Mucosa of descending colon (tissue), 3 donors: ENCODE measurements around the gene ADAMTS2. TPM values are rescaled to one million over a fixed set of nuclear protein-coding genes. Genes with fewer than 3 reads are reported as not detected.

Experiments used
- ATAC-seq: fragments of 200-7000 bp; cut with Tn5 transposase; one replicate; pipeline ENCODE4 v1.9.1; 2020; ENCODE audit warnings: mild to moderate bottlenecking, moderate library complexity
- DNase-seq, 3 donors: peaks; one replicate each; pipeline ENCODE4 v3.0.0-alpha.2; 2020
- H3K36me3 ChIP-seq: fragments of 200-600 bp; one replicate; pipeline ENCODE4 v1.8.0; 2021; ENCODE audit warnings: low read depth, mild to moderate bottlenecking
- H3K4me1 ChIP-seq: fragments of 200-600 bp; one replicate; pipeline ENCODE4 v1.8.0; 2021; ENCODE audit warnings: low read depth, mild to moderate bottlenecking
- H3K4me3 ChIP-seq: fragments of 200-600 bp; one replicate; pipeline ENCODE4 v1.8.0; 2021; ENCODE audit warnings: mild to moderate bottlenecking
- H3K9me3 ChIP-seq: fragments of 200-600 bp; one replicate; pipeline ENCODE4 v1.8.0; 2021; ENCODE audit warnings: mild to moderate bottlenecking
- intact Hi-C, 2 donors: fragments of 100-400 bp; cut with DNase I in 1 of 2; cut with micrococcal nuclease in 1 of 2; formaldehyde crosslinking; loops; one replicate each; pipeline versions ENCODE4 v1.11.0 to v1.11.1; 2022; cut with DNase I, micrococcal nuclease
- total RNA-seq, 3 donors: library from RNA; stranded (reverse); fragmentation: NEBNext Ultra II Directional in 2 of 3; extraction: Animal tissue kit (Norgen Biotek cat#: 25700) in 2 of 3; gene quantifications; one replicate each; pipeline versions ENCODE4 v1.2.1 to v1.2.4, GENCODE V29; 2021 to 2023
- TF ChIP-seq, protein P1 (sequence below): fragments of 200-600 bp; IDR thresholded peaks from one replicate; pipeline ENCODE4 v1.8.0; 2022; ENCODE audit warnings: antibody characterized with exemption, mild to moderate bottlenecking
- donor health status: DM: no; HTN: no; CAD: no; lungs with moderate emphysema.
- donor health status: DM: no; HTN: no; CAD: no.
- donor health status: DM: no; HTN: yes; CAD: no.

ADAMTS2 gene
- total RNA-seq, 3 donors from 2014 or later = 1.3 to 9.2 (median 7.3) TPM

- Histone ChIP-seq H3K4me1 (no peaks in the 10 kb centered on the region), H3K36me3 (no peaks in the 10 kb centered on the region), H3K9me3 (no peaks in the 10 kb centered on the region), H3K4me3 (no peak overlapping the region)
- TF ChIP-seq, protein P1, sequence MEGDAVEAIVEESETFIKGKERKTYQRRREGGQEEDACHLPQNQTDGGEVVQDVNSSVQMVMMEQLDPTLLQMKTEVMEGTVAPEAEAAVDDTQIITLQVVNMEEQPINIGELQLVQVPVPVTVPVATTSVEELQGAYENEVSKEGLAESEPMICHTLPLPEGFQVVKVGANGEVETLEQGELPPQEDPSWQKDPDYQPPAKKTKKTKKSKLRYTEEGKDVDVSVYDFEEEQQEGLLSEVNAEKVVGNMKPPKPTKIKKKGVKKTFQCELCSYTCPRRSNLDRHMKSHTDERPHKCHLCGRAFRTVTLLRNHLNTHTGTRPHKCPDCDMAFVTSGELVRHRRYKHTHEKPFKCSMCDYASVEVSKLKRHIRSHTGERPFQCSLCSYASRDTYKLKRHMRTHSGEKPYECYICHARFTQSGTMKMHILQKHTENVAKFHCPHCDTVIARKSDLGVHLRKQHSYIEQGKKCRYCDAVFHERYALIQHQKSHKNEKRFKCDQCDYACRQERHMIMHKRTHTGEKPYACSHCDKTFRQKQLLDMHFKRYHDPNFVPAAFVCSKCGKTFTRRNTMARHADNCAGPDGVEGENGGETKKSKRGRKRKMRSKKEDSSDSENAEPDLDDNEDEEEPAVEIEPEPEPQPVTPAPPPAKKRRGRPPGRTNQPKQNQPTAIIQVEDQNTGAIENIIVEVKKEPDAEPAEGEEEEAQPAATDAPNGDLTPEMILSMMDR = no peak
- ATAC-seq = no peak
- intact Hi-C loops = no loop called here
- peak in 1 of 3 donors; percentile 34 for DNase-seq
Measured at GRCh38 chr5:179199246-179199645, 146.0 kb downstream of the ADAMTS2 start.

- no peaks in the 10 kb centered on the region for H3K9me3 ChIP-seq
- TF ChIP-seq, protein P1 = no peak
- no peak overlapping the region for H3K4me3 ChIP-seq
- no peaks in the 10 kb centered on the region for H3K4me1 ChIP-seq
- intact Hi-C loops = no loop called here
- DNase-seq = peak in 1 of 3 donors; percentile 29
- H3K36me3 ChIP-seq = no peaks in the 10 kb centered on the region
- no peak for ATAC-seq
Measured at GRCh38 chr5:179198825-179199224, 146.4 kb downstream of the ADAMTS2 start.

DNA sequence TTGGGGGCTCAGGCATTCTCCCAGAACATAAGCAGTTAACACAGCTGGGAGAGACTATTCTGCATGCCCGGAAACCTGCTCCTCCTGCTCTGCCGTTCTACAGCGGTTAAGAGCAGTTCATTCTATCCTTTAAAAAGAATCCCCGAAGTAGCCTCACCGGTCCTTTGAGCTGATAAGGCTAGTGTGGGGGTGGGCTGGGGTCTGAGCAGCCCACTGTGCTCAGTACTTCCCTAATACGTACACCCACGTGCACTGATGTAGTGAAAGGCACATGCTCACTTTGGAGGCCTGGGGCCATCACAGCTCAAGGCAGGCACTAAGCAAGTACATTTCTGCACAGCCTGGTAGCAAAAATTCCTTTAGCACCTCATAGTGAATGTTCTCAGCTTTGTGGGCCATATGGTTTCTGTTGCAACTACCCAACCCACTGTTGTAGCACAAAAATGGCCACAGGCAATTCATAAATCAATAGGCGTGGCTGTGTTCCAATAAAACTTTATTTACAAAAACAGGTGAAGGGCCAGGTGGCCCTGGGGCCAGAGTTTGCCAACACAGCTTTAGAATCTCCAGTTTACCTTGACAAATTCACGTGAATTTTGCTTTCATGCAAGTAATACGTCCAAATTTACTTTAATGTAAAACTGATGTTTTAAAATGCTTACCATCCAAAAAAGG, 148.7 kb downstream of the ADAMTS2 start:
- H3K4me1 ChIP-seq = no peaks in the 10 kb centered on the region
- no peaks in the 10 kb centered on the region for H3K9me3 ChIP-seq
- ATAC-seq = no peak
- DNase-seq = no peak
- H3K4me3 ChIP-seq = no peak overlapping the region
- no peaks in the 10 kb centered on the region for H3K36me3 ChIP-seq
- intact Hi-C loops = no loop called here
- TF ChIP-seq, protein P1 = no peak

DNA sequence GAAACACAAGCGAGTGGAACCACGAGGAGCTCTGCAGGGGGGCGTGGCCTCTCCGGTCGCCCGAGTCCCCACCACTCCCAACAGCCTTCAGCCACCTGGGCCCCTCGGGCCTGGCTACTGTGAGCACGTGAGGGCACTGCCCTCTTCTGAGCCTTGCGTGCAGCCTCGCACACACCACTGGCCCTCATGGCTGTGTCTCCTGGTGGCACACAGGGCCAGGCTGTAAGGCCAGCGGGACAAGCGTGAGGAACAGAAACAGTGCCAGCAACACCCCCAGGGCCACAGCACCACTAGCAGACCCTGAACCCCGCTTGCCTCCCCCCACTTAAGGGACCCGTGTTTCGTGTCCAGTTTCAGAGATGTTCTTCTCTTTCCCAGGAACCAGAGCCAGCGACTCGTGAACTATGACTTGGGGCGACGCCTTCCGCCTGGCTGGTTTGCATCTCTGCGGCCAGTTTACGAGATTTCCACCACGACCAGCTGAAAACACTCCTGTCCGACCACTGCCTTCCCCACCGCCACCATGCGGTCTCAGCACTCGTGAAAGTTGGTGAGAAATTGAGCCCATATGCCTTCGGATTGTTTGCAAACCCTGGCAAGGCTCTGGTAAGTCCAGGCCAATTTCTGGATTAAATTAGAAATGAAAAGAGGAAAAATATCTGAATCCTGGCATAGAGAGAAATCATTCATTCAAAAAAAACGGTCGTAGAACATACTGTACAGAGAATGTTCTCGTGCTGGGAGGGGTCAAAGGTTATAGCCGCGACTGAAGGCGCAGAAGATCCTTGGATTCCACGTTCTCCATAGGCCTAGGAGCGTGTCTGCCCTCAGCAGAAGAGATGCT, 149.5 kb downstream of the ADAMTS2 start:
- intact Hi-C loops = no loop called here
- Histone ChIP-seq H3K4me3 (no peak overlapping the region), H3K4me1 (no peaks in the 10 kb centered on the region), H3K36me3 (no peaks in the 10 kb centered on the region), H3K9me3 (no peaks in the 10 kb centered on the region)
- ATAC-seq (no peak), DNase-seq (peak in 1 of 3 donors; percentile 39)
- TF ChIP-seq, protein P1 = no peak

GRCh38 chr5:179194941-179195381, 150.3 kb downstream of the ADAMTS2 start:
- intact Hi-C loops = no loop called here
- Histone ChIP-seq H3K4me3 (no peak overlapping the region), H3K4me1 (no peaks in the 10 kb centered on the region), H3K36me3 (no peaks in the 10 kb centered on the region), H3K9me3 (no peaks in the 10 kb centered on the region)
- TF ChIP-seq, protein P1 = no peak
- DNase-seq = peak in 1 of 3 donors; percentile 40
- ATAC-seq = no peak
